Ramos (cell line): ENCODE measurements around the gene PRAME.

ENCODE experiments used
- in situ Hi-C: fragments of 300-500 bp; cut with MboI; formaldehyde crosslinking; loops from one replicate; pipeline ENCODE4 v1.14.3; 2022; ENCODE audit warnings: low sequenced_read_pairs; ENCODE audit not compliant: unreplicated experiment

PRAME gene, protein sequence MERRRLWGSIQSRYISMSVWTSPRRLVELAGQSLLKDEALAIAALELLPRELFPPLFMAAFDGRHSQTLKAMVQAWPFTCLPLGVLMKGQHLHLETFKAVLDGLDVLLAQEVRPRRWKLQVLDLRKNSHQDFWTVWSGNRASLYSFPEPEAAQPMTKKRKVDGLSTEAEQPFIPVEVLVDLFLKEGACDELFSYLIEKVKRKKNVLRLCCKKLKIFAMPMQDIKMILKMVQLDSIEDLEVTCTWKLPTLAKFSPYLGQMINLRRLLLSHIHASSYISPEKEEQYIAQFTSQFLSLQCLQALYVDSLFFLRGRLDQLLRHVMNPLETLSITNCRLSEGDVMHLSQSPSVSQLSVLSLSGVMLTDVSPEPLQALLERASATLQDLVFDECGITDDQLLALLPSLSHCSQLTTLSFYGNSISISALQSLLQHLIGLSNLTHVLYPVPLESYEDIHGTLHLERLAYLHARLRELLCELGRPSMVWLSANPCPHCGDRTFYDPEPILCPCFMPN

GRCh38 chr22:22558972-22559603, at the start of gene PRAME:
TSS of gene PRAME (minus strand) at chr22:22559265. CDS start at chr22:22556832, 2,433 bp downstream.
- in situ Hi-C loops: no loop called here

- in situ Hi-C loops: loop anchor here (25.0 kb wide), 1 partner anchor 779 kb away; no protein-coding TSS in a partner anchor
Observed at GRCh38 chr22:22608022-22608421, 49.0 kb upstream of the PRAME start.

DNA sequence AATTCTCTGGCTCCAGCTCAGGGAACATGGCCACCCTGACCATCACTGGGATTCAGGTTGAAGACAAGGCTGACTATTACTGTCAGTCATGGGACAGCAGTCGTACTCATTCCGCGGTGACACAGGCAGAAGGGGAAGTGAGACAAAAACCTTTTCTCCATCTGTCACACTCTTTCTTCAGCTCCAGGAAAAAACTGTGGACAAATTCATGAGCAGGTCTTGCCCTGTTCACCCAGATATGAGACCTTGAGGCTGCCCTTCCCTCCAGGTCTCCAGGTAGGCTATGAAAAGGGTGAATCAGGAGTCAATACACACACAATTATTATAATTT, 46.0 kb upstream of the PRAME start:
- in situ Hi-C loops: loop anchor here (25.0 kb wide), 1 partner anchor 782 kb away; no protein-coding TSS in a partner anchor

DNA sequence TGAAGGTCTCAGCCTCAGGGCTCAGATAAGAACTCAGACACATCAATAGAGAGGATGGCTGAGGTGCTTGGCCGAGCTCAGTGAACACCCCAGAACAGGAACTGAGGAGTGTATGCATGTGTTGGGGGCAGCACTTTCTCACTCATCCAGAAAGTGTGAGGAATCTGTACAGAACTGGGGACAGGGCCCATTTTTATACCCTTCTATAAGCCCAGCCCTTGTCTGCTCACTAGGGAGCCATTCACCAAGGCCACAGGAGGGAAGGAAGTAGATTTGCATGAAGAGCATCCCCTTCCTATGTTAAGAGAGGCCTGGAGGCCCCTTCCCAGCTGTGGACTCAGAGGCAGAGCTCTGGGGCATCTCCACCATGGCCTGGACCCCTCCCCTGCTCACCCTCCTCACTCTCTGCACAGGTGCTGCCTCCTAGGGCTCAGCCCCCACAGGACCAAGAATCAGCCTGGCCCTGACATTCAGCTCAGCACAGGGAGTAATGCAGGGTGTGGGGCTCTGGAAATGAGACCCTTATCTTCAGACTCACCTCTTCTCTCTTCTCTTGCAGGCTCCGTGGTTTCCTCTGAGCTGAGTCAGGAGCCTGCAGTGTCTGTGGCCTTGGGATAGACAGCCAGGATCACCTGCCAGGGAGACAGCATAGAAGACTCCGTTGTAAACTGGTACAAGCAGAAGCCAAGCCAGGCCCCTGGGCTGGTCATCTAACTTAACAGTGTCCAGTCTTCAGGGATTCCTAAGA, 45.4 kb upstream of the PRAME start:
- in situ Hi-C loops: loop anchor here (25.0 kb wide), 1 partner anchor 783 kb away; no protein-coding TSS in a partner anchor

DNA sequence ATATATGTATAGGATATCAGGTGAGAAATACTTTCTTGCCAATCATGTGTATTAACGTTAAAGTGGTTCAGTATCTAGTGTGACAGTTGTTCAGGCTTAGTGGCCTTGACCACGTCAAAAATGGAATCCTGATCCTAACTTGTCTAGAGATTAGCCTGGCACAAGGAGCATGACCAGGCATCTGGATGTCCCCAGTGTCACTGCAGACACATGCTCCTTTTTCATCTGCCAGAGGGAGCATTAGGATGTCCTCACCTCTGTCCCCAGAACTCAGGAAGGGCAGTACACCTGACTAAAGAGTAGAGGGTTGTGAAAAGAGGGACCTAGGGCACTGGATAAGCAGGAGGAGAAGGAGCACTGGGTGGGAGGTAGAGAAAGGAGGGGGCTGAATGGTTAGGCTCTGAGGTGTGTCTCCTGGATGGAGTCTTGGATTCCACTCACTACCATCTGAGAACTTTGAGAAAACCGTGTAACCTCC, 44.4 kb upstream of the PRAME start:
- in situ Hi-C loops: loop anchor here (25.0 kb wide), 1 partner anchor 784 kb away; no protein-coding TSS in a partner anchor

DNA sequence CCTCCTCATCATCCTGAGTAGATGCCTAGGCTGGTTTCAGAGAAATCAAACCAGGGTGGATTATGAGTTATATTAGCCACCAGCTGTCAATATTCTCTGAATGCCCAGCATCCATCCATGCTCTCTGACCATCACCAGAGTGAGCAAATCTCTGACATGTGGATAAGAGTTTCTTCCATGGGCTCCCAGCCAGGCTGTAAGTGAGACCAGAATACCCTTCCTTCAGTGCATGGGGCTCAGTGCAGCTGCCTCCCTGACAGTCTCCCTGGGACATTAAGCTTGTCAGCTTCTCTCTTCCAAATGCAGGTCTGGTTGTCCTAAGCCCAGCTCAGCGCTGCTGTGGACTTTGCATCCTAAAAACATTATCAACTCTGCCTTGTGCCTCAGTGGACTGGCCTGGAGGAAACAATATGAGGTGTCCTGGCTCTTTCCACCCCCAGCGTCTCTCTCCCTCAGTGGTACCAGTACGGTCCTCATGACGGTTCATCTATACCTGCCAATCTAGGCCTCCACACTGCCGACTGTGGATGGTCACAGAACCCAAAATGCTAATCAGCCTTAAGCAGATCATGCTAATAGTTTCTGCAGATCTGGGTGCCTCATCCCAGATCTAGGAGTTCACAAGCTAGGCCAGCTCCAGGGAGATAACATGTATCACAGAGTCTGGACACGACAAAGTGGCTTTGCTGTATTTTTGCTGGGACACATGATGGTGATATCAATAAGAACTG, 41.6 kb upstream of the PRAME start:
- in situ Hi-C loops: loop anchor here (25.0 kb wide), 1 partner anchor 787 kb away; no protein-coding TSS in a partner anchor

DNA sequence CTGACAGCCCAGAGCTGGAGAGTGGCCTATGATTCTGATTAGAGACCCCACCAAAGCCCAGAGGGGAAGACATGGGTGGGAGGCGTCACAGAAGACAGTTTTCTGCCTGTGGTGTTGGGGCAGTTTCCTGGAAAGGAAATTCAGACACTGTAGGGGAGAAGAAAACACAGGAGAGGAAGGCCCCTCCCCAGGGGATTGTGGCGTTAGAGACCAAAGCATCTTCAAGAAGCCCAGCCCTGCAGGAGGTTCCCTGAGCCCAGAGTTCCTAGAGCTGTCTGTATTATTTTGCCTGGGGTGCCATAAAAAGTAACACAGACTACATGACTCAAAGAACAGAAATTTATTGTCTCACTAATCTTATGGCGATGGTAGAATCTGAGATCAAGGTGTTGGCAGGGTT, 40.2 kb upstream of the PRAME start:
- in situ Hi-C loops: no loop called here

DNA sequence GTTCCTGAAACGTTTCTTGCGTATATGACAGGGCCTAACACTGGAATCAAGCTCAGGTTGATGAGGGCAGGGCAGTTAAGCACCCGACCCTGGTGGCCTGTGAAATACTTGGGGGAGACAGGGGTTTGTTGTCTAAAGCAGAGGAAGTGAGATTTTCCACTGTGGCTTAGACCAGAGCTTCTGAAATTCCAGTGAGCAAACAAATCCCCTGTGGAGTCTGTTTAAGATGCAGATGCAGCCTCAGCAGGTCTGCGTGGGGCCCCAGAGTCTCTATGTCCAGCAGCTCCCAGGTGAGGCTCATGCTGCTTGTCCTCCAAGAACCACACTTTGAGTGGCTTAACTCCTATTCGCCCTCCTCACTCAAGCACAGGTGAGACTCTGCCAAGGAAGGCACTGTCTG, 39.1 kb upstream of the PRAME start:
- in situ Hi-C loops: no loop called here

DNA sequence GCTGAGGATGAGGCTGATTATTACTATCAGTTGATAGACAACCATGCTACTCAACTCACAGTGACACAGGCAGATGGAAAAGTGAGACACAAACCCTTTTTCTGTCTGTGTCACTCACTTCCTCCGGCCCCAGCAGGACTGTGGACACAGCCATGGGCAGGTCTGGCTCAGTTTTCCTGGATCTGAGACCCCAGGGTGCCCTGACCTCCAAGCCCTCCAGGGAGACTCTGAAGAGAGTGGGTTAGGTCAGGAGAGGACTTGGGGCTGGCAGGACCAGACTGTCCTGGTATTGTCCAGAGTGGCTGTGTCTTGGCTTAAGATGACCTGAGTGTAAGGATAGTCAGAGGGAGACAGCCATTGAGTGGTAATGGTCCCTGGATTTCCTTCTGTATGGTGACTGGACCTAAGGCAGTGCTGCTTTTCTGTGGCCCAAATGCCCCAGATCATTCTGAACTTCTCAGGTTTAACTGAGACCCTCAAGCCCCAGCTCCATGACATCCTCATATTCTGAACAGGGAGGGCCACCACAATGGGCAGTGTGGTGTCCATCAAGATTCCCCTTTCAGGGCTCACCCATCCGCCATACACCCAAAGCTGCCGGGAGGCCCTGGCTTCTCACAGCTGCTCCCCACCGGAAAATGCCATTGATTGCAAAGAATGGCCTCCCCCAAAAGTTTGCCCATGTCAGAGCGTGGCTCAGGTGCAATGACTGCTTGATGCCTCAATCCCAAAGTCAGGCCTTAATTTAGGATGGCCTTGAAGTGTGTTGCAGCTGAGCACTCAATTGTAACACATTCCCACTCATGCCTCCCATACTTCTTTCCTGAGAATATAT, 36.2 kb upstream of the PRAME start:
- in situ Hi-C loops: no loop called here

GRCh38 chr22:22593964-22594656, 35.0 kb upstream of the PRAME start:
- in situ Hi-C loops: loop anchor here (5.0 kb wide), 1 partner anchor 363 kb away; no protein-coding TSS in a partner anchor

DNA sequence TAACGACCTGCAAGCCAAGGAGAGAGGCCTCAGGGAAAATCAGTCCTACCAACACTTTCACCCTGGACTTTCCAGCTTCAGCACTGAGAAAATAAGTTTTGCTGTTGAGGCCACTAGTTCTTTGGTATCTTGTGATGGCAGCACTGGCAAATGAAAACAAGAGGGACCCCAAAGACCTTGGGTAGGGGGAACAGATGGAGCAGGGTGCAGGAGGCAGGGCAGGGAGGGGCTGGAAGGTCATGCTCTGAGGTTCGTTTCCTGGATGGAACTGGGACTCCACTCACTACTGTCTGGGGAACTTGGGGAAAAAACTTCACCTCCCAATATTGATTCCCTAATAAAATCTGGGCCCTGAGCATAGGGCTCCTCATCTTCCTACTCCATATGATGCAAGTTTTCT, 34.2 kb upstream of the PRAME start:
- in situ Hi-C loops: loop anchor here (5.0 kb wide), 1 partner anchor 364 kb away; no protein-coding TSS in a partner anchor

GRCh38 chr22:22591348-22592299, 32.6 kb upstream of the PRAME start:
- in situ Hi-C loops: loop anchor here (5.0 kb wide), 1 partner anchor 366 kb away; no protein-coding TSS in a partner anchor

DNA sequence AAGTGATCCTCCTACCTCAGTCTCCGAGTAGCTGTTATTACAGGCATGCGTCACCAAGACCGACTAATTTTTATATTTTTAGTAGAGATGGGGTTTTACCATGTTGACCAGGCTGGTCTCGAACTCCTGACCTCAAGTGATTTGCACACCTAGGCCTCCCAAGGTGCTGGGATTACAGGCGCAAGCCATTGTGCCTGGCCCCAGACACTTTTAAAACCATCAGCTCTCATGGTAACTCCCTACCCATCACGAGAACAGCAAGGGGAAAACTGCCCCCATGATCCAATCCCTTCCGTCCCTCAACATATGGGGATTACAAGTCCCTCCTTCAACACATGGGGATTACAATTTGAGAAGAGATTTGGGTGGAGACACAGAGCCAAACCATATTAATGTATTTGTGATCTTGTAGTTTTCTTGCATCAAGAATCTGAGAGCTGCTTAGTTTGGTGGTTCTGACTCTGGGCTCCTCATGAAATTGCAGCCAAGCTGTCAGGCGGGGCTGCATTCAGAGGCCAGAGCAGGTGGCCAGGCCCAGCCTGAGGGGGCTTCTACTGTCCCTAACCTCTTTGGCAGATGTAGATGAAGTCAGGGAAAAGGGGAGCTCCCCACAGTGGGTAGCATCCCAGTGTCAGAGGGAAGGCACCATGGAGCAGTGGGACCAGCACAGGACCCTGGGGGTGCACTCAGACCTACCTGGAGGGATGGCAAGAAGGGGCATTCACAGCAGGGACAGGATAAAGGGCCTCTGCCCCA, 31.2 kb upstream of the PRAME start:
- in situ Hi-C loops: loop anchor here (5.0 kb wide), 1 partner anchor 367 kb away; no protein-coding TSS in a partner anchor

GRCh38 chr22:22588485-22589164, 29.6 kb upstream of the PRAME start:
- in situ Hi-C loops: no loop called here

DNA sequence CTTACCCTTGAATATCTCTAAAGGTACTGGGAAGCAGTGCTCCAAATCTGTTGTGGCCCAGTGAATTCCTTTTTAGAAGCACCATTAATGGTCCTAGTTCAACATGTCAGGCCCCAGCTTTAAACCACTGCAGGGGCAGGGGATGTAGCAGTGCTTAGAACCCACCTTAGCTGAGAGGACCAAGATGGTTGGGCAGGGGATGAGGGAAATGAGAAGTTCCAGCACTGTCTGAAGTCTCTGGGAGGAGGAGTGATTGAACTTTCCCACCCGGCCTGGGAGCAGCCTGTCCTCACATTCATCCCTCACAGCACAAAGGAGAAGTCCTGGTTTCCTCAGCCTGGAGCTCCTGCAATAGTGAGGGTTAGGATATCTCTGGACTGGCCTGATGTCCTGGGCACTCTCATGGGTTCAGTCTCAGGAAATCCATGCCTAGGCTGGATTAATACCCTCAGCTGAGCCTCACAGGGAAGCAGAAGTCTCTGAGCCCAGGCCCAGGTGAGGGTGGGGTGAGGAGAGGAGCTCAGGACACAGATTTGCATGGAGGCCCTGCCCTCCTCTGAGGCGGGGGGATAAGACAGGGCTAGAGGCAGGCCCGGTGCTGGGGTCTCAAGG, 28.6 kb upstream of the PRAME start:
- in situ Hi-C loops: no loop called here
